GM23248 (cell line): Measurements from ENCODE around the gene ERC2. TPM values are rescaled to one million over a fixed set of nuclear protein-coding genes. Genes with fewer than 3 reads are reported as not detected.
"Not testable (repeated sequence)": the region's sequence is repeated elsewhere in the genome, so short reads cannot be mapped to it uniquely, and the experiment has no call there.

Experiments used
- DNase-seq: peaks from one replicate; pipeline ENCODE4 v3.0.0-alpha.2; 2015
- H2AFZ ChIP-seq: fragments of 200-600 bp; sonication (generic); 2 replicates; pipeline ENCODE4 v1.6.1; 2016; ENCODE audit warnings: antibody characterized with exemption
- H3F3A ChIP-seq: fragments of 200-600 bp; sonication (generic); 2 replicates; pipeline ENCODE4 v1.6.1; 2016; ENCODE audit warnings: mild to moderate bottlenecking, antibody characterized with exemption, mixed run types; ENCODE audit not compliant: insufficient read depth
- H3K27ac ChIP-seq: fragments of 200-600 bp; sonication (generic); 2 replicates; pipeline ENCODE4 v1.5.1; 2016; ENCODE audit warnings: mild to moderate bottlenecking
- H3K27me3 ChIP-seq: fragments of 200-600 bp; sonication (generic); replicated peaks from 2 replicates; pipeline ENCODE4 v1.6.1; 2016; ENCODE audit warnings: mild to moderate bottlenecking; ENCODE audit not compliant: insufficient read depth
- H3K36me3 ChIP-seq: fragments of 200-600 bp; sonication (generic); 2 replicates; pipeline ENCODE4 v1.6.1; 2016; ENCODE audit warnings: low read depth, mild to moderate bottlenecking
- H3K4me1 ChIP-seq: fragments of 200-600 bp; sonication (generic); 2 replicates; pipeline ENCODE4 v1.6.1; 2016; ENCODE audit warnings: mild to moderate bottlenecking; ENCODE audit not compliant: insufficient read depth
- H3K4me2 ChIP-seq: fragments of 200-600 bp; sonication (generic); one replicate; pipeline ENCODE4 v1.6.1; 2016; ENCODE audit warnings: mild to moderate bottlenecking; ENCODE audit not compliant: unreplicated experiment
- H3K4me3 ChIP-seq: fragments of 200-600 bp; sonication (generic); 2 replicates; pipeline ENCODE4 v1.5.1; 2016; ENCODE audit warnings: mild to moderate bottlenecking
- H3K79me2 ChIP-seq: fragments of 200-600 bp; sonication (generic); 2 replicates; pipeline ENCODE4 v1.6.1; 2016; ENCODE audit warnings: mild to moderate bottlenecking; ENCODE audit not compliant: insufficient read depth
- H3K9ac ChIP-seq: fragments of 200-600 bp; sonication (generic); 2 replicates; pipeline ENCODE4 v1.6.1; 2016; ENCODE audit warnings: mild to moderate bottlenecking
- H3K9me2 ChIP-seq: fragments of 200-600 bp; sonication (generic); 2 replicates; pipeline ENCODE4 v1.6.1; 2016; ENCODE audit warnings: mixed run types, mild to moderate bottlenecking, moderate library complexity; ENCODE audit not compliant: insufficient read depth
- H3K9me3 ChIP-seq: fragments of 200-600 bp; sonication (generic); one replicate; pipeline ENCODE4 v1.6.1; 2017; ENCODE audit warnings: low read depth
- H4K20me1 ChIP-seq: fragments of 200-600 bp; sonication (generic); 2 replicates; pipeline ENCODE4 v1.6.0; 2016; ENCODE audit not compliant: insufficient read depth
- EZH2 ChIP-seq: fragments of 200-600 bp; sonication (generic); IDR thresholded peaks from 2 replicates; pipeline ENCODE4 v1.6.1; 2018; ENCODE audit warnings: antibody characterized with exemption, mild to moderate bottlenecking; ENCODE audit not compliant: insufficient read depth, poor library complexity, severe bottlenecking
- EZH2phosphoT487 ChIP-seq: fragments of 200-600 bp; sonication (generic); IDR thresholded peaks from 2 replicates; pipeline ENCODE4 v1.6.1; 2018; ENCODE audit warnings: antibody characterized with exemption, moderate library complexity, mild to moderate bottlenecking, low read depth; ENCODE audit not compliant: insufficient read depth
- WGBS, 2 experiments: methylation state at CpG; one replicate each; pipeline ENCODE4 v1.1.6; 2015 to 2017; ENCODE audit warnings: low lambda C conversion rate in 2 of 2, low coverage in 1 of 2; ENCODE audit errors: missing lambda C conversion rate in 2 of 2; 5-methylcytosine and 5-hydroxymethylcytosine counted together
- in situ Hi-C: fragments of 300-500 bp; cut with MboI; formaldehyde crosslinking; loops from 2 replicates; pipeline ENCODE4 v1.15.0; 2020
- polyA plus RNA-seq: library from polyadenylated mRNA; unstranded; fragments of >200 nt; fragmentation: Nextera tagmentation; extraction: Ambion mirVana; gene quantifications from 2 replicates; pipeline ENCODE4 v1.2.1, GENCODE V29; 2016
- total RNA-seq: library from RNA; depleted of rRNA; stranded (reverse); fragments of >200 nt; shearing (Covaris generic); gene quantifications from 2 replicates; pipeline ENCODE4 v1.2.3, GENCODE V29; 2014

ERC2 gene
- total and polyA plus RNA-seq, 2 experiments from 2014 or later, result not detected

GRCh38 chr3:56019490-56020146 lies 448.6 kb downstream of the ERC2 start:
- H2AFZ ChIP-seq, result no peak overlapping the region
- H3K4me2 ChIP-seq, result no peak overlapping the region
- no peaks in the 10 kb centered on the region for H3F3A ChIP-seq
- H3K9me3 ChIP-seq, result no peaks in the 10 kb centered on the region
- H3K9ac ChIP-seq, result no peak overlapping the region
- no peaks in the 10 kb centered on the region for H3K79me2 ChIP-seq
- no peak overlapping the region for H3K4me3 ChIP-seq
- no peak overlapping the region for H3K27ac ChIP-seq
- no peaks in the 10 kb centered on the region for H3K36me3 ChIP-seq
- no peaks in the 10 kb centered on the region for H3K9me2 ChIP-seq
- no peaks in the 10 kb centered on the region for H3K27me3 ChIP-seq
- in situ Hi-C loops, result no loop called here
- no peaks in the 10 kb centered on the region for H3K4me1 ChIP-seq
- no peak for DNase-seq
- TF ChIP-seq EZH2phosphoT487 (no peak), EZH2 (no peak)
- no peaks in the 10 kb centered on the region for H4K20me1 ChIP-seq
- WGBS, 2 experiments, result 39 to 47% methylated on average over 4 of the region's 4 CpGs

GRCh38 chr3:56015374-56015773 lies 452.9 kb downstream of the ERC2 start:
- H3K4me1 ChIP-seq, H3K27me3 ChIP-seq, H3K9me3 ChIP-seq, H3K4me2 ChIP-seq, H3K36me3 ChIP-seq, H3K27ac ChIP-seq, H3F3A ChIP-seq, H3K4me3 ChIP-seq, H3K9ac ChIP-seq, DNase-seq, H4K20me1 ChIP-seq, H3K9me2 ChIP-seq, H2AFZ ChIP-seq, H3K79me2 ChIP-seq, in situ Hi-C loops: not testable (repeated sequence)
- 0% methylated on average over 1 of the region's 1 CpG for WGBS, 2 experiments

GRCh38 chr3:56012721-56013120 lies 455.5 kb downstream of the ERC2 start:
- no peaks in the 10 kb centered on the region for H4K20me1 ChIP-seq
- no peaks in the 10 kb centered on the region for H3K36me3 ChIP-seq
- H2AFZ ChIP-seq, result no peak overlapping the region
- no peaks in the 10 kb centered on the region for H3K4me1 ChIP-seq
- H3K9me3 ChIP-seq, result no peaks in the 10 kb centered on the region
- in situ Hi-C loops, result no loop called here
- H3K27ac ChIP-seq, result no peak overlapping the region
- no peak overlapping the region for H3K9ac ChIP-seq
- no peaks in the 10 kb centered on the region for H3K27me3 ChIP-seq
- H3K4me3 ChIP-seq, result no peak overlapping the region
- no peaks in the 10 kb centered on the region for H3F3A ChIP-seq
- H3K79me2 ChIP-seq, result no peaks in the 10 kb centered on the region
- H3K9me2 ChIP-seq, result no peaks in the 10 kb centered on the region
- TF ChIP-seq EZH2, result no peak
- no peak for DNase-seq
- WGBS, 2 experiments, result 25 to 28% methylated on average over 4 of the region's 4 CpGs
- no peak overlapping the region for H3K4me2 ChIP-seq

DNA sequence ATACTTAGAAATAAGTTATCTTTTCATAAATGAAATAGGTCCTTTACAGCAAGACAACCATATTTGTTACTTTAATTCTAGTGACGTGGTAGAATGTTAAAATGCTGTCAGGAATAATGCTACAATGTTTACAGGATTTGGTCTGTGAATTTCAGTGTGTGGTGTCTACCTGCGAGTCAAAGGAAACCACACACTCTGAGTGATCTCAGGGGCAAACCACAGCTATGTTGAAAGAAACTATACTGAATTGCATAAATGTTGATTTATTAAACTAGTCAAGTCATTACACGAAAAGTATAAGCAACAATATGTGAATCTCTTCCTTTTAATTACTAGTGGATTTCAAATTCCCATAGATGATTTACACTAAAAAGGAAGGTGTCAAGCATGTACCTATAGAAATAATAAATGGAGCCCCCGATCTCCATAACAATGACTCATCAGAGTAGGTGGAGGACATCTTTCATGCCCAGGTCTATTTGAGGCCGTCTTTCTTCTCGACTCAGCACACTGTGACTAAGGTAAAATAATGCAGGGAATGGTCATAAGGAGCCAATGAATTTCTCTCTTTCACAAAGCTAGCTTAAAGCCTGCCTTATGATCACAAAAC lies 463.0 kb downstream of the ERC2 start:
- no peak overlapping the region for H3K4me2 ChIP-seq
- no peaks in the 10 kb centered on the region for H3F3A ChIP-seq
- no peaks in the 10 kb centered on the region for H3K4me1 ChIP-seq
- H3K9me2 ChIP-seq, result no peaks in the 10 kb centered on the region
- no peak overlapping the region for H2AFZ ChIP-seq
- H3K4me3 ChIP-seq, result no peak overlapping the region
- in situ Hi-C loops, result no loop called here
- WGBS, 2 experiments, result 38 to 43% methylated on average over 6 of the region's 6 CpGs
- H4K20me1 ChIP-seq, result no peaks in the 10 kb centered on the region
- no peaks in the 10 kb centered on the region for H3K36me3 ChIP-seq
- H3K27me3 ChIP-seq, result 0 out of 2 replicates have a peak, but pooled peaks cover 4% of the 10 kb centered on the region
- no peaks in the 10 kb centered on the region for H3K9me3 ChIP-seq
- H3K9ac ChIP-seq, result no peak overlapping the region
- no peaks in the 10 kb centered on the region for H3K79me2 ChIP-seq
- no peak for DNase-seq
- no peak overlapping the region for H3K27ac ChIP-seq
- TF ChIP-seq EZH2phosphoT487 (no peak), EZH2 (no peak)
